Keratinocyte (primary cell): ENCODE results near the gene QRSL1. TPM values are rescaled to one million over a fixed set of nuclear protein-coding genes. Genes with fewer than 3 reads are reported as not detected.

Experiments
- DNase-seq: peaks from one replicate; pipeline ENCODE4 v3.0.0-alpha.2; 2011; ENCODE audit warnings: low read depth, missing footprints, low spot score
- FAIRE-seq: peaks from 2 replicates; lab custom pipeline; 2011; peaks lifted over from hg19 to GRCh38; lab: Jason Lieb, UNC
- H2AFZ ChIP-seq: 2 replicates; pipeline ENCODE4 v1.6.0; 2012; ENCODE audit warnings: low read length, control low read depth, inconsistent platforms; ENCODE audit not compliant: control insufficient read depth
- H3K27ac ChIP-seq: 2 replicates; pipeline ENCODE4 v1.5.1; 2011; ENCODE audit warnings: low read length; ENCODE audit not compliant: control insufficient read depth, insufficient read depth
- H3K27me3 ChIP-seq: 3 replicates; pipeline ENCODE4 v1.6.0; 2011; ENCODE audit warnings: low read length; ENCODE audit not compliant: control insufficient read depth, insufficient read depth; ENCODE audit errors: extremely low read depth
- H3K36me3 ChIP-seq, 2 experiments: 2 replicates in 1 of 2; 3 replicates in 1 of 2; pipeline ENCODE4 v1.5.1; 2011; ENCODE audit warnings: low read length in 2 of 2, mild to moderate bottlenecking in 1 of 2; ENCODE audit not compliant: control insufficient read depth in 2 of 2, insufficient read depth in 2 of 2; ENCODE audit errors: extremely low read depth in 1 of 2
- H3K4me1 ChIP-seq: 3 replicates; pipeline ENCODE4 v1.5.1; 2011; ENCODE audit warnings: low read length; ENCODE audit not compliant: control insufficient read depth, insufficient read depth; ENCODE audit errors: extremely low read depth
- H3K4me2 ChIP-seq: 3 replicates; pipeline ENCODE4 v1.6.0; 2011; ENCODE audit warnings: low read depth, low read length; ENCODE audit not compliant: control insufficient read depth, insufficient read depth; ENCODE audit errors: extremely low read depth
- H3K4me3 ChIP-seq, 3 experiments: fragments of 200-600 bp in 1 of 3; sonication (generic) in 1 of 3; 2 replicates in 2 of 3; 3 replicates in 1 of 3; pipeline ENCODE4 v1.5.1; 2011 to 2016; ENCODE audit warnings: low read length in 3 of 3, mild to moderate bottlenecking in 3 of 3, control low read depth in 2 of 3, inconsistent platforms in 1 of 3, low read depth in 1 of 3, mixed read lengths in 1 of 3, mixed run types in 1 of 3, moderate library complexity in 1 of 3; ENCODE audit not compliant: control insufficient read depth in 2 of 3, insufficient read depth in 2 of 3; ENCODE audit errors: extremely low read depth in 1 of 3
- H3K79me2 ChIP-seq: 2 replicates; pipeline ENCODE4 v1.6.0; 2012; ENCODE audit warnings: low read length; ENCODE audit not compliant: control insufficient read depth, insufficient read depth
- H3K9ac ChIP-seq: 3 replicates; pipeline ENCODE4 v1.6.0; 2011; ENCODE audit warnings: low read length; ENCODE audit not compliant: control insufficient read depth, insufficient read depth; ENCODE audit errors: extremely low read depth
- H3K9me1 ChIP-seq: 3 replicates; pipeline ENCODE4 v1.6.0; 2011; ENCODE audit warnings: low read length; ENCODE audit not compliant: control insufficient read depth, insufficient read depth; ENCODE audit errors: extremely low read depth
- H3K9me3 ChIP-seq: 2 replicates; pipeline ENCODE4 v1.5.1; 2012; ENCODE audit warnings: low read depth, low read length; ENCODE audit not compliant: control insufficient read depth
- H4K20me1 ChIP-seq: 3 replicates; pipeline ENCODE4 v1.6.0; 2011; ENCODE audit warnings: low read length; ENCODE audit not compliant: control insufficient read depth, insufficient read depth; ENCODE audit errors: extremely low read depth
- CTCF ChIP-seq, 3 experiments: IDR thresholded peaks in 1 of 3; conservative IDR thresholded peaks in 1 of 3; optimal IDR thresholded peaks in 1 of 3; 2 replicates in 2 of 3; 3 replicates in 1 of 3; pipeline versions ENCODE3 to v1.5.1; 2011; ENCODE audit warnings: low read length in 3 of 3, mild to moderate bottlenecking in 3 of 3, moderate library complexity in 2 of 3, control low read depth in 1 of 3, inconsistent platforms in 1 of 3; ENCODE audit not compliant: insufficient read depth in 2 of 3; ENCODE audit errors: extremely low read depth in 1 of 3
- EZH2 ChIP-seq: IDR thresholded peaks from one replicate; pipeline ENCODE4 v1.6.1; 2012; ENCODE audit warnings: inconsistent platforms, mild to moderate bottlenecking, low read length, moderate library complexity
- dilution Hi-C: fragments of 300-500 bp; cut with MboI; formaldehyde crosslinking; loops from one replicate; pipeline ENCODE4 v1.7.0; 2020; ENCODE audit warnings: low sequenced_read_pairs; ENCODE audit not compliant: extremely low pct_ligation_motif_present
- polyA plus RNA-seq, 5 experiments: library from polyadenylated mRNA; depleted of rRNA in 3 of 5; stranded (reverse) in 3 of 5; stranded (forward) in 1 of 5; unstranded in 1 of 5; fragments of >200 nt; gene quantifications; 1 replicate in 1 of 5; 2 replicates in 3 of 5; 3 replicates in 1 of 5; pipeline versions ENCODE4 v1.2.1 to v1.2.3, GENCODE V29; 2011 to 2012; ENCODE audit warnings: missing spikeins in 2 of 5, low read depth in 1 of 5, low replicate concordance in 1 of 5

The QRSL1 gene
- polyA plus RNA-seq, 1 donor (not counting 4 experiments of a cell fraction or from before 2014, with no cell fraction given): 14.6 TPM

GRCh38 chr6:106617302-106617701, 12.1 kb upstream of the QRSL1 start:
- no peak overlapping the region for H3K9ac ChIP-seq
- no peaks in the 10 kb centered on the region for H3K9me1 ChIP-seq
- TF ChIP-seq CTCF (optimal IDR thresholded peaks at IDR 0.05 in 1 of 3, IDR thresholded peaks at IDR 0.05 in 1 of 3, conservative IDR thresholded peaks at IDR 0.05 in 1 of 3; ENCODE audit: extremely low read depth in 1 of 3, insufficient read depth in 2 of 3, low read length in 3 of 3) (no peak), EZH2 (no peak)
- no peak for DNase-seq
- no peaks in the 10 kb centered on the region for H4K20me1 ChIP-seq
- peaks cover 0 to 2% of the 10 kb centered on the region in 2 experiments for H3K36me3 ChIP-seq
- no peaks in the 10 kb centered on the region for H3K79me2 ChIP-seq
- peak; percentile 13 for FAIRE-seq
- no peaks in the 10 kb centered on the region for H3K4me1 ChIP-seq
- no peak overlapping the region for H3K4me3 ChIP-seq
- no peak overlapping the region for H3K27ac ChIP-seq
- dilution Hi-C loops: no loop called here
- no peak overlapping the region for H2AFZ ChIP-seq
- no peaks in the 10 kb centered on the region for H3K27me3 ChIP-seq
- H3K9me3 ChIP-seq: no peaks in the 10 kb centered on the region
- H3K4me2 ChIP-seq: no peak overlapping the region

- no peak for TF ChIP-seq EZH2
- no peak for TF ChIP-seq CTCF (optimal IDR thresholded peaks at IDR 0.05 in 1 of 3, IDR thresholded peaks at IDR 0.05 in 1 of 3, conservative IDR thresholded peaks at IDR 0.05 in 1 of 3; ENCODE audit: extremely low read depth in 1 of 3, insufficient read depth in 2 of 3, low read length in 3 of 3)
- no peaks in the 10 kb centered on the region for H3K9me1 ChIP-seq
These were observed 11.5 kb upstream of the QRSL1 start for GRCh38 chr6:106617857-106618256.

More at GRCh38 chr6:106617857-106618256, 11.5 kb upstream of the QRSL1 start:
- dilution Hi-C loops: no loop called here
- no peak overlapping the region for H2AFZ ChIP-seq
- no peaks in the 10 kb centered on the region for H3K79me2 ChIP-seq
- H3K4me3 ChIP-seq: no peak overlapping the region
- H3K36me3 ChIP-seq: peaks cover 0 to 2% of the 10 kb centered on the region in 2 experiments
- no peaks in the 10 kb centered on the region for H3K27me3 ChIP-seq
- DNase-seq (no peak), FAIRE-seq (no peak)
- no peak overlapping the region for H3K9ac ChIP-seq
- H3K4me1 ChIP-seq: no peaks in the 10 kb centered on the region
- no peak overlapping the region for H3K27ac ChIP-seq
- no peaks in the 10 kb centered on the region for H3K9me3 ChIP-seq
- no peak overlapping the region for H3K4me2 ChIP-seq
- no peaks in the 10 kb centered on the region for H4K20me1 ChIP-seq
